Activated CD4-positive, alpha-beta T cell treated with anti-CD3 and anti-CD28 coated beads, Interleukin-2, Interleukin-6, amounts not matched to agents 100 ng/mL and 50 ng/mL, durations not matched to agents 16 hours and 8 hours (primary cell): ENCODE data around the gene WDR45.

Experiments
- DNase-seq: peaks from one replicate; pipeline ENCODE4 v3.0.0-alpha.2; 2020

Gene WDR45

DNA sequence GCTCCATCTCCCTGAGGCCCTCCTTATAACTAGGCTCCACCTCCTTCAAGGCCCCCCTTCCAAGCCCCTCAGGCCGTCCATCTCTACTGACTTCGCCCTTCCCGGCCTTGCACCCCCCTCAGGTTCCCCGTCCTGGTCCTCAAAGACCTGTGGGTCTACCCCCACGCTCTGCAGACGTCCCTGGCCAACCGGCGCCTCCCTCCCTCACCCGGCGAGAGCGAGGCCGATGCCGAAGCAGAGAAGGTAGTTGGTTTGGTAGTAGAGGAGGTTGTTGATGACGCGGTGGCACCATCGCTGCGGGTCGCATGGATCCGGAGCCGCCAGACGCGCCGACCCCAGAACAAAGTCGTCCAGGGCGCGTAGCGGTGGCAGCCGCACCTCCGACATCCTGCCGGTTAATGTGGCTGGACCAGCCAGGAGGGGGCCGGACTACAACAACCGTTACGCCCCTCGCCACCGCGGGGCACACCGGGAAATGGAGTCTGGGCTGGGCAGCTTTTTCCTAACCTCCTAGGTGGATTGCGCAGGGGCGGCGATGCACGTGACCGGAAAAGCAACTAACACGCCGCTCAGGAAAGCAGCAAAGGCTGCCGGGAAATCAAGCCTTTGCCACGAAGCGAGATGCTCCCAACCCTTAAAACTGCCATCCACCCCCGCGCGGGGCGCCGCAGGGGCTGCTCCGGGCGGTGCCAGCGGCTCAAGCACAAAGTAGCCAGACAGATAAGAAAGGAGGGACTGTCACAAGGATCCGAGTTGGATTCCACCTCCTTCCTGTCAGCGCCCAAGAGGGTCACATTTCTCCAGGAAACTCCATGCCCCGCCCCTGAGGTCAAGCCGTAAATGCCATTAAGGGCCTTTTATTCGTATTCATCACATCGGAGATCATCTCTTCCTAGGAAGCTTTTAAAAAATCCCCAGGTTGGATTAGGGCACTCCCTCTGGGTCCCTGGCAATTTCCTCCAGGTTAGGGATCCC, 5.8 kb downstream of the WDR45 start, which contains the start of gene PRAF2:
TSS of gene PRAF2 (minus strand) at position 402 of the 975 bp plus-strand sequence. CDS start at position 387, 15 bp downstream.
- peak; percentile 94 for DNase-seq

DNA sequence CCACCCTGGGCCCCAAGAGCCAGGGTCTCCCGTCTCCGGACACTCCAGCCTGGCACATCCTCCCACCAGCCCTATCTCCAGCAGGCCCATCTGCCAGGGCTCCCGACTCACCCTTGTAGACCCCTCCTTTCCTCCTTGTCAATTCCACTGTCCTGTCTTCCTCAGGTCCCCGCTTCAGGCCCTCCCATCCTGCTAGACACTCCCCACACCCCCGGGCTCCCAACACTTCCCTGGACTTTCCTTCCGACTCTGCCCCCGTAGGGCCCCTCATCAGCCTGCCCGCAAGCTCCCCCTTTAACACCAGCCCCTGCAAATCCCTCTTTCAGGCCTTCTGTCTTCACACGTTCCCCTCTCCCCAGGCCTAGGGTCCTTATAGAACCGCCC, 7.0 kb downstream of the WDR45 start:
- no peak for DNase-seq

GRCh38 chrX:49071877-49072711, 7.6 kb downstream of the WDR45 start:
- no peak for DNase-seq

- DNase-seq, result no peak
Observed at GRCh38 chrX:49070988-49071387, 8.7 kb downstream of the WDR45 start.

DNA sequence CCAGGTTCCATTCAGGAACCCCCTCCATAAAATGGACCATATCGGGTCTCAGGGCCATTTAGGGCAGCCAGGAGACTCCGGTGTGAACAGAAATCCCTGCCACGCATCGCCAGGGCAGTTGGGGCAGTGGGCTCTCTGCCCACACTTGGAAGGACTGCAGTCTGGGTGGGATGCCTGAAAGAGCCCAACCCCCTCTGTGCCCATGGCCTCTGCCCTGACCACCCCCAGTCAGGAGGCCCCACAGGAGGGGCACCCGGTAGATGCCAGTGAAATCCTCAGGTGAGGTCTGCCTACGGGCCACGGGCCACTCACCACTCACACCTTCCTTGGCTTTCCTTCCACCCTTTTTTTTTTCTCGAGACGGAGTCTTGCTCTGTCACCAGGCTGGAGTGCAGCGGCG, 10.6 kb downstream of the WDR45 start:
- no peak for DNase-seq

DNA sequence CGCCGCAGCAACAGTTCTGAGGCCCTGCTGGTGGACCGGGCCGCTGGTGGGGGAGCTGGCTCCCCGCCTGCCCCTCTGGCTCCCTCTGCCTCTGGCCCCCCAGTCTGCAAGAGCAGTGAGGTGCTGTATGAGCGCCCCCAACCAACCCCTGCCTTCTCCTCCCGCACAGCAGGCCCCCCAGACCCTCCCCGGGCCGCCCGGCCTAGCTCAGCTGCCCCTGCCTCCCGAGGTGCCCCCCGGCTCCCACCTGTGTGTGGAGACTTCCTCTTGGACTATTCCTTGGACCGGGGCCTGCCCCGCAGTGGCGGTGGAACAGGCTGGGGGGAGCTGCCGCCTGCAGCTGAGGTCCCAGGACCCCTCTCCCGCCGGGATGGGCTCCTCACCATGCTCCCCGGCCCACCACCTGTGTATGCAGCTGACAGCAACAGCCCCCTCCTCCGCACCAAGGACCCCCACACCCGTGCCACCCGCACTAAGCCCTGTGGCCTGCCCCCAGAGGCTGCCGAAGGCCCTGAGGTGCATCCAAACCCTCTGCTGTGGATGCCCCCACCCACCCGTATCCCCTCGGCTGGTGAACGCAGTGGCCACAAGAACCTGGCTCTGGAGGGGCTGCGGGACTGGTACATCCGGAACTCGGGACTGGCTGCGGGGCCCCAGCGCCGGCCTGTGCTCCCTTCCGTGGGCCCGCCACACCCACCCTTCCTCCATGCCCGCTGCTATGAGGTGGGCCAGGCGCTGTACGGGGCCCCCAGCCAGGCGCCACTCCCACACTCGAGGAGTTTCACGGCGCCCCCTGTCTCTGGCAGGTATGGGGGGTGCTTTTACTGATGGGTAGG, 12.2 kb downstream of the WDR45 start:
- no peak for DNase-seq

GRCh38 chrX:49066690-49067089, 13.0 kb downstream of the WDR45 start:
- DNase-seq, result no peak

DNA sequence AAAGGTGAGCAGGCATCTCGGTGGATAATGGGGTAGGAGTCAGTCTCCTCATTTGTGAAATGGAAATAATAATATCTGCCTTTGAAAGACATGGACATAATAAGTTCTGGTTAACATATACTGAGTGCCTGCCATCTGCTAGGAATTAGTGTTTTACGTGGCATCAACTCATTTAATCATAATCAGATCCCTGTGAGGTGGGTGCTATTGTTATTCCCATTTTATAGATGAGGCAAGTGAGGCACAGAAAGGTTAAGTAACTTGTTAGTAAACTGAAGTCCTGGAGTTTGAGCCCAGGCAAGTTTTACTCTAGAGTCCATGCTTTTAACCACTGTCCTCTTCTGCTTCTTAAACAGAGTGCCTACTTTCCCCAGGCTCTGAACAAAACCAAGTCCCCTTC, 13.4 kb downstream of the WDR45 start:
- DNase-seq, result no peak

DNA sequence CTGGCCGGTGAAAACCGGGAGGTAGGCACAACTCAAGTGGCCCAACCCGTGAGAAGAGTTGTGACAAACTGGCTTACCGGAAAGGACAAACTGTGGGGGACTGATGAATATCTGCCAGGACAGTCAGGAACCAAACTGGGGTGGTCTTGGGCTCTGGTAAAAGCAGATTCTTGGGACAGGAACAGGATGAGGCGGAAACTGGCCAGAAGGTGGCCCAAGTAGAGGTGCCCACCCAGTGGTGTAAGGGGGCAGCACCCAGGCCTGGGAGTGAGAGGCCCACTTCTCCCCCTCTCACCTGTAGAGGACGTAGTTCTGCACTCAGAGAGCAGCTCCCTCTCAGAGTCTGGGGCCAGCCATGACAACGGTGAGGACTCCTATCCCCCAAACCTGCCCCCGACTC, 15.0 kb downstream of the WDR45 start:
- DNase-seq, result no peak

GRCh38 chrX:49064303-49064702, 15.4 kb downstream of the WDR45 start:
- no peak for DNase-seq

GRCh38 chrX:49063715-49064114, 16.0 kb downstream of the WDR45 start:
- DNase-seq, result no peak

DNA sequence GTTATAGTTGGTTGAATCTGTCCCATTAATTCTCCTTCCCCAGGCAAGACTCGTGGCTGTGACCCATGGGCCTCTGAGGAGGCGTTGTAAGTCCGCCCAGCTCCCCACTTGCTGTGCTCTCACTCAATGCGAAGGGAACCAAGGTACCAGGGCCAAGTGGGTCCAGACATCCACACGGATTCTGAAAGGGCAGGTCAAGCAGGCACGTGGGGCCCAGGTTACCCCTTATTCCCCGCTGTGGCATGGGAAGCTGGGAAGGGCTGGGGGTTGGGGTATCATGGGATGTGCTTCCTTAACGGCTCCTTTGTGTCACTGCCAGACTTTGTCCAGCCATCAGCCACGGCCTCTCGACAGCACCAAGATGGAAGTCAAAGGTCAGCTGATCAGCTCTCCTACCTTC, 17.8 kb downstream of the WDR45 start:
- DNase-seq, result no peak

DNA sequence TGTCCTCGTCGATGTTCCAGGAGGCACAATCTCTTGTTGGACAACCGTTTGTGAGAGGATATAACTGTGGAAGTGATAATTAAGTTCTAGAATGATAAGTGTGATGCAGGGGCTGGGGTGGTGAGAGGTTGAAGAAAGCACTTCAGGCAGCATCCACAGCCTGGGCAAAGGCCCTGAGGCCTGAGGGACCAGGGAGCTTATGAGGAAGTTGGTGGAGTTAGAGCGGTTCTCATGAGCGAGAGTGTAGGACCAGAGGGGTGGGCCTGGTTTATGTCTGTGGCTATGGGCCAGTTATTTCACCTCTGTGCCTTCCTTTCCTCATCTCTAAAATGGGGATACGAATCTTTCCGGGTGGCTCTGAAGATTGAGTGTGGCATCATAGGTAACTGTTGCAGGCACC, 18.2 kb downstream of the WDR45 start:
- no peak for DNase-seq

DNA sequence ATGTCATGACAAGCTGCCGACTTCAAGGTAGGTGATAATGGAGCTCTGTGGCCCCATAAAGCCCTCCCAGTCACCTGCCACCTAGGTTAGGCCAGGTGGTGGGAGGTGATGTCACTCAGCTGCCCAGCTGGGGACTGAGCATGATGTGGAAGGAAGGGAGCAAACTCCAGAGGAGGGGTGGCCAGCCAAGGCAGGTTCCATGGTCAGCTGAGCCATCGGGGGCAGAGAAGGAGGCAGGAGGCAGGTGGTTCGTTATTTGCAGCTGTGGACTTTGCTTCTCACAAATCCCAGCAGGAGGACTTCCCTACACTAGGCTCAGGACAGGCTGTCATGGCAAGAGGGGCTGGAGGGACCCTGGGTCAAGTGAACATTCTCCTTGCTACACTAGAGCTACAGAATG, 18.8 kb downstream of the WDR45 start:
- no peak for DNase-seq

- DNase-seq, result no peak
Observed at GRCh38 chrX:49059681-49060085, 20.0 kb downstream of the WDR45 start.

DNA sequence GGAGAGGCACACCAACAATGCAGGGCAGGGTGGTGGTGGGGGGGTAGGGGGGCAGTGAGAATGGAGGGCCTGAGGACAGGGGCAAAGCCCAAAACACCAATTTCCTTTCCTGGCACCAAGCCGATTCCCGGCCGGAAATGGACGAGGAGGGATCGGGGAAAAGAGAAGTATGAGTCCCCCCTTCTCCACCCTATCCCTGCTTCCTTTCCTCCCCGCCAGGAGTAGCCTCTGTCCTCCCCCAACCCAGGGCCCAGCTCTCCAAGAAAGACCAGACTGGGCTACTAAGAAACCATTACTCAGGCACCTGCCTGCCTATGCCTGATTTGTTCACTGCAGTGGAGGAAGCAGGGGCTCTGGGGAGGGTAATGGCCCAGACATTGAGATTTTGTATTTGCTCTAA, 20.5 kb downstream of the WDR45 start:
- no peak for DNase-seq

DNA sequence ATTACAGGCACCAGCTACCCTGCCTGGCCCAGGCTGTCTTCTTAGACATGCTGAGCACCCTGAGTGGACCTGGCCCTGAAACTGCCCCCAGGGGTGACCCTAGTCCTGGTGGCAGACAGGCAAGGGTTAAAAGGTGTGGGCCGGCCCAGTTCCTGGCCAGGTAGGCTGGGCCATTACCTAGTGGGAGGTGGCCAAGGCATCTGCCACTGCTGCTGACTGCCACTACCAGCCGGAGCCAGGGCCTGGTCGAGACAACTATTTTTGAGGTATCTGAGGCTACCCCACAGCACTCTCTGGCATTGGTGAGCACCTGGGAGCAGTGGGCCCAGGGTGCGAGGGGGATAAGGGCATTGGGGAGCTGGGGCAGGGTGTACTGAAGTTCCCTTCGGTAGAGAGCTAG, 20.9 kb downstream of the WDR45 start, which contains the start of gene CCDC120:
TSS of gene CCDC120 (plus strand) at position 206 of the 400 bp plus-strand sequence. CDS start 3,043 bp downstream, outside the sequence.
- no peak for DNase-seq

DNA sequence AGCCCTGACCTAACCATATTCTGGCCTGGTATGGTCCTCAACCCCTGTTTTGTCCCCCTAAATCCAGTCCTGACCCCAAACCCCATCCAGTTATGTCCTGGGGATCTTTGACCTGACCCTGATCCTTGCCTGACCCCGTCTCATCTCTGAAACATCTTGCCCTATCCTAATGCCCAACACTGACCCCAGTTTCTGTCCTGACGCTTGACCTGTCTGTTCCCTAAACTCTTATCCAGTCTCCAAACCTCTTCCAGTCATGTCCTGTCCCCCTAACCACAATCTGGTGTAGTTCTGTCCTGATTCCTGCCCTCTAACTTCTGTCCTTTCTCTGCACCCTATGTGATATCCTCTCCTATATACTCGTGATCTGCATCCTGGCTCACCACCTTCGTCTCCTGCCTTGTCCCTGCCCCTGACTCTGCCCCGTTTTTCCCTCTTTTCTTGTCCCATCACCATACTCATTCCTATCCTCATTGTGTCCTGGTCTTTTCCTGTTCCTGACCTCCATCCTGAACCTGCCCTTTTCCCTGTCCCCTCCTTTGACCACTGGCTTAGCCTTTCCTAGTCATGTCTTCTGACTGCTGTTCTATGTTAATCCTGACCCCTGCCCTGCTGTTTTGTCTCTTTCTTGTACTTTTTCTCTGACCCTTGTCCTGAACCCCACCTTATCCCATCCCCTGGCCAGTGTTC, 25.5 kb downstream of the WDR45 start:
- no peak for DNase-seq

DNA sequence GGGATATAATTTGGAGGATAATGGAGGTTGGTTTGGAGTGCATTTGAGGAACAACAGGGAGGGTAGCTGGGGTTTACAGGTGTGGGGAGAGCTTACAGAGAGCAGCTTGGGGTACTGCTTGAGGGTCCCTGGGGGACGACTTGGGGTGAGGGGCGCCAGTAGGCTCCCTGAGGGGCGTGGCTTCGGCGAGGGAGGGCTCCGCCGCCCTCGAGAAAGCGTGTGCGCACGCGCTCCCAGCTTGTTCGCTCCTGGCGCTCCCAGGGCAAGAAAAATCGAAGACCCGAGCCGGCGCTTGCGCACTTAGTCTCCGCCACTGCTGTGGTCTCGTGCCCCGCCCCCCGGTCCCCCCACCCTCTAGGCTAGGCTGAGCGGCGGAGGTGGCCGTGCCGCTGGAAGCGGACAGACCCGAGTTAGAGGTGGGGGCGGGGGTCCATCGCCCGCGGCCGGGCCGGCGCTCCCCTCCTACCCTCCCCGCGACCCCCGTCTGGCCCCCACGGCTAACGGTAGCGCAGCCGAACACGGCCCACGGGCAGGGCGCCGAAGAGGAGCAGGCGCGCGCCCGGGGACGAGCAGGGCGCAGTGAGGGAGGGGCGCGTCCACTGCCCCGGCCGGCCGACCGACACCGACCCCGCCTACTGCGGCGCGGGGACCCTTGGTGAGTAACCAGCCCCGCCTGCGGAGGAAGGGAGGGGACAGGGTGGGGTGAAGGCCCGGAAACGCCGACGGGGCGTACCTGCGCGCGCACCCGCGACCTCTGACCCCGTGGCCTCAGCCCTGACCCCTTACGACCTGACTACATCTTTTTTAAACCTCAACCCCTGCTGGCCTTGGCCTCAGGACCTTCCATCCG, 26.2 kb downstream of the WDR45 start:
- peak; percentile 74 for DNase-seq

GRCh38 chrX:49043987-49044281, 35.8 kb downstream of the WDR45 start:
- DNase-seq, result no peak
